CD4-positive, alpha-beta T cell treated with Interleukin-15 for 4 hours (primary cell): ENCODE results near the gene ITGB4.
"Not testable (repeated sequence)": the region's sequence is repeated elsewhere in the genome, so short reads cannot be mapped to it uniquely, and the experiment has no call there.

Experiments
- DNase-seq: peaks from one replicate; pipeline ENCODE4 v3.0.0-alpha.2; 2020; ENCODE audit warnings: low spot score

Gene ITGB4

DNA sequence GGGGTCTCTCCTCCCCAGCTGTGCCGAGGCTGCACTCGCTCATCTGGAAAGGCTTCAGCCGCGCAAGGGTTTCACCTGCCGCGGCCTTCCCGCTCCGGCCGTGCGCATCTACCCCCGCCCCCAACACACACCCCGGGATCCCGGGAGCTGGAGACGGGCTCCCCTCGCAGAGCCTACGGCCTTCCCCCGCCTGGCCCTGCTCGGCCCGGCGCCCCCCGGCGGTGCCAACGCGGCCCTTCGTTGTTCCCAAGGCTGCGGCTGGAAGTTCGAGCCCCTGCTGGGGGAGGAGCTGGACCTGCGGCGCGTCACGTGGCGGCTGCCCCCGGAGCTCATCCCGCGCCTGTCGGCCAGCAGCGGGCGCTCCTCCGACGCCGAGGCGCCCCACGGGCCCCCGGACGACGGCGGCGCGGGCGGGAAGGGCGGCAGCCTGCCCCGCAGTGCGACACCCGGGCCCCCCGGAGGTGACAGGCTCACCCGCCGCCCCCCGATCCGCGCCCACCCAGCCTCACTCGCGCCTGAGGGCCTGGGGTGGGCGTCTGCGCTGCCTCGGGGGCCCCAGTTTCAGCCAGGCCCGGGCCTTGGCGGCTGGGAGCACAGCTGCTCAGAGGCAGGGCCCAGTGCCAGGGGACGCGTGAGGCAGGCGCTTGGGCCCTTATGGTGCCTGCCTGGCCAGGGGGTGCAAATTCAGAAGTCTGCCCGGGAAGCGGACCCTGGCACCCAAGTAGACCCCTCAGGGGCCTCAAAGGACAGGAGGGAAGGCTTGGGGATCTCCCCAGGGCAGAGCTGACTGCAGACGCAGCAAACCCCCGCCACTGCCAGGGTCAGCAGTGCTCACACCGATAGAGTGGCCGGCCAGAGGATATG, 32.5 kb downstream of the ITGB4 start:
- DNase-seq = peak; percentile 66

DNA sequence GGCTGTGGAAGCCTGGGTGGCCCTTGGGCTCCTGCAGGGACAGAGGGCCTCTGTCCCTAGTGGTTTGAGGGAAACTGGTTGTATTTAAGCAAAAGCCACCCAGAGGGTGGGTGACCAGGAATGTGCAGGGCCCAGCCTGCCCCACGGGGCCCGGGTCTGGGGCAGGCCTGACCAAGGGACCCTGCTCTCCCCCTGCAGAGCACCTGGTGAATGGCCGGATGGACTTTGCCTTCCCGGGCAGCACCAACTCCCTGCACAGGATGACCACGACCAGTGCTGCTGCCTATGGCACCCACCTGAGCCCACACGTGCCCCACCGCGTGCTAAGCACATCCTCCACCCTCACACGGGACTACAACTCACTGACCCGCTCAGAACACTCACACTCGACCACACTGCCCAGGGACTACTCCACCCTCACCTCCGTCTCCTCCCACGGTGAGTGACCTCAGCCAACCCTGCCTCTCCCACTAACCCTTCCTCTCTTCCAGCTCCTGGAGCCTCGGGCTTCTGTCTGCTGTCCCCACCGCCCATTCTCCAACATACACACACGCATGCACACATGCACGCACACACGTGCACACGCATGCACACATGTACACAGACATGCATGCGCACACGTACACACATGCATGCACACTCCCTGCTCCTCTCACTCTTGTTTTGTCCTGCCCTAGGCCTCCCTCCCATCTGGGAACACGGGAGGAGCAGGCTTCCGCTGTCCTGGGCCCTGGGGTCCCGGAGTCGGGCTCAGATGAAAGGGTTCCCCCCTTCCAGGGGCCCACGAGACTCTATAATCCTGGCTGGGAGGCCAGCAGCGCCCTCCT, 33.3 kb downstream of the ITGB4 start:
- no peak for DNase-seq

DNA sequence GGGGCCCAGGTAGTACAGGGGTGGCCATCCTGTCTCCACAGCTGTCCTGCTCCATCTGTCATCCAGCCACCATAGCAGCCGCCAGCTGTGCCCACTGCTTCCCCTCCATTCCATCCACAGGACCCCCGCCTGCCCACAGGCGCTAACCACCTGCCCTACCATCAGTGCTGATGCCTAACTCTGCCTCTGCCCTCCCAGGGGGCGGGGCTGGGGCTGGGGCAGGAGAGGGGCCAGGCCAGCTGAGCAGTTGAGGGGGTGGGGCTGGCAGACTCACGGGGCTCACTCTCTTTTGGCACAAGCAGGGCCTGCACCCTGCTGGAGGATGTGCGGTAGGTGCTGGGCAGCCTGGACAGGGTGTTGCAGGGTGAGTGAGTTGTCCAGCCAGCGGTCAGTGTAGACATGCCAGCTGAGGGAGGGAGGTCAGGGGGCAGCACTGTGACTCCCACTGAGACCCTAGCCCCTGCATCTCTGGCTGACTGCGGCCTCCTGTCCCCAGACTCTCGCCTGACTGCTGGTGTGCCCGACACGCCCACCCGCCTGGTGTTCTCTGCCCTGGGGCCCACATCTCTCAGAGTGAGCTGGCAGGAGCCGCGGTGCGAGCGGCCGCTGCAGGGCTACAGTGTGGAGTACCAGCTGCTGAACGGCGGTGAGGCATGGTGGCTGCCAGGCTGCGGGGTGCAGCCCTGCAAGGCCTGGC, 34.1 kb downstream of the ITGB4 start:
- DNase-seq = no peak

DNA sequence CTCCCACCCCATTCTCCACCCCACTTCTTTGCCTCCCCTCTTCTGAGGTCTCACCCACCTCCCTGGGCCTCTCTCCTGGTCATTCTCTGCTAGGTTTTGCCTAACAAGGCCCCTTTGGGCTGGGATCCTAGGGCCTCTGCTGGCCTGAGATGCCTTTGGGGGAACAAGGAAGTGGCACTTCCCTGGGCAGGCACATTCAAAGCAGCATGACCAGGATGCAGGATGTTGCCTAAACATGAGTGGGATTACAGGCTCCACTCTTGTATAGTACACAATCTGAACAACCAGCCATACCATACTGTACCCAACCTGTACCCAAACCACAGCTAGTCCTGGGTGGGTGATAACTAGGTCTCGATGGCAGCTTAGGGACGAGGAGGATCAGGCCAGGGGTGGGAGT, 34.7 kb downstream of the ITGB4 start:
- no peak for DNase-seq

DNA sequence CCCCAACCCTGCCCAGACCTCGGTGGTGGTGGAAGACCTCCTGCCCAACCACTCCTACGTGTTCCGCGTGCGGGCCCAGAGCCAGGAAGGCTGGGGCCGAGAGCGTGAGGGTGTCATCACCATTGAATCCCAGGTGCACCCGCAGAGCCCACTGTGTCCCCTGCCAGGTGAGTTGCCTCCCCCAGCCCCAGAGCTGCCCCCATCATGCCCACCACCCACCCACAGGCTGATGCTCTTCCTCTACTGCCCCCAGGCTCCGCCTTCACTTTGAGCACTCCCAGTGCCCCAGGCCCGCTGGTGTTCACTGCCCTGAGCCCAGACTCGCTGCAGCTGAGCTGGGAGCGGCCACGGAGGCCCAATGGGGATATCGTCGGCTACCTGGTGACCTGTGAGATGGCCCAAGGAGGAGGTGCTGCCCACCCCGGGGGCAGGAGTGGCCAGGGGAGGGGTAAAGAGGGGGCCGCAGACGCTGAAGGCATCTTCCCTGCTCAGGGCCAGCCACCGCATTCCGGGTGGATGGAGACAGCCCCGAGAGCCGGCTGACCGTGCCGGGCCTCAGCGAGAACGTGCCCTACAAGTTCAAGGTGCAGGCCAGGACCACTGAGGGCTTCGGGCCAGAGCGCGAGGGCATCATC, 35.3 kb downstream of the ITGB4 start:
- no peak for DNase-seq

DNA sequence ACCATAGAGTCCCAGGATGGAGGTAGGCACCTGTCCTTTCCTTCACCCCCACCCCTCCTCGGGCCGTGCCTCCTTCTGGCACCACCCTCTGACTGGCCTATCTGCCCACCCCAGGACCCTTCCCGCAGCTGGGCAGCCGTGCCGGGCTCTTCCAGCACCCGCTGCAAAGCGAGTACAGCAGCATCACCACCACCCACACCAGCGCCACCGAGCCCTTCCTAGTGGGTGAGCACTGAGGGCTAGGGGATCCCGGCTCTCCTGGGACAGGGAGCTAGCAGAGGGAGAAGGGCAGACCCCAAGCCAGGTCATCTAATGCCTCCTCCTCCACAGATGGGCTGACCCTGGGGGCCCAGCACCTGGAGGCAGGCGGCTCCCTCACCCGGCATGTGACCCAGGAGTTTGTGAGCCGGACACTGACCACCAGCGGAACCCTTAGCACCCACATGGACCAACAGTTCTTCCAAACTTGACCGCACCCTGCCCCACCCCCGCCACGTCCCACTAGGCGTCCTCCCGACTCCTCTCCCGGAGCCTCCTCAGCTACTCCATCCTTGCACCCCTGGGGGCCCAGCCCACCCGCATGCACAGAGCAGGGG, 35.9 kb downstream of the ITGB4 start:
- no peak for DNase-seq

DNA sequence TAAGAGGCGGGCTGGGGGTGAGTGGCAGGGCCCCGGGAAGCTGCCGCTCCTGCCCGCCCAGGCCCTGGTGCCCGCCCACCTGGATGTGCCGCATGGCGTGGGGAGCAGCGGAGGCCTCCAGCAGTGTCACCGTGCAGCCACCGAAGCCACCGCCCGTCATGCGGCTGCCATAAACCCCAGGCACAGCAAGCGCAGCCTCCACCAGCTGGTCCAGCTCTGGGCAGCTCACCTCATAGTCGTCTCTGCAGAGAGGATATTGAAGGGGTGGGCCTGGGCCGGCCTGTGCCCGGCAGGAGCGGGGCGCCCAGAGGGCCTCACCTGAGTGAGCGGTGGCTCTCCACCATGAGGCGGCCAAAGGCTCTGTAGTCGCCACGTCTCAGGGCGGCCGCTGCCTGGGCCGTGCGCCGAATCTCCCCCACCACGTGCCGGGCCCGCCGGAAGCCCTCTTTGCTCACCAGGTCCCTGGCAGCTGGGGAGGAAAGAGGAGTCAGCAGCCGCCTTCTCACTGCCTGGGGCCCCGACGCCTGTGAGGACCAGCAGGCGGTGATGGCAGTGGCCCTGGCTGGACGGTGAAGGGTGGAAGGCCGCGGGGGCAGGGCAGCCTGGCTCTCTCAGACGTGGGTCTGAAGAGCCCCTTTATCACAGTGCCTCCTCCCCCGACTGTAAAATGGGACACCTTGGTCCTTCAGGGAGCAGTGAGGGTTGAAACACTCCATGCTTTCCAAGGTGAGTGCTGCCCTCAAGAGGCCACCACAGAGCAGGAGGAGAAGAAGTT, 37.1 kb downstream of the ITGB4 start:
- no peak for DNase-seq

DNA sequence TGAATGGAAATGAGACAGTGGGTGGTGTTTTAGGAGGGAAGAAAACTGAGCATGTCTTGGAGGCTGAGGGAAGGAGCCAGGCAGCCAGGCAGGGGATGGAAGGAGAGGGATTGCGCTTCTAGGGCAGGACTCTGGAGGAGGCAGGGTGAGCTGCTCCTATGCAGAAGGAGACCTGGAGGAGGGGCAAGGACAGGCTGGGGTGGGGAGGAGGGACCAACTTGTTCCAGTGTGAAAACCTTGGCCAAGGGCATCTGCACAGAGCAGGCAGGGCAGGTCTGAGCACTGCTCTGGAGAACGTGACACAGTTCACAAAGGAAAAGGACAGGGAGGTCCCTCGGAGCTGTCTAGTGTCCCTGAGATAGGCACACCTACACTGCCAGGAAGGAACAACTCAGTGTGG, 38.2 kb downstream of the ITGB4 start:
- DNase-seq = no peak

DNA sequence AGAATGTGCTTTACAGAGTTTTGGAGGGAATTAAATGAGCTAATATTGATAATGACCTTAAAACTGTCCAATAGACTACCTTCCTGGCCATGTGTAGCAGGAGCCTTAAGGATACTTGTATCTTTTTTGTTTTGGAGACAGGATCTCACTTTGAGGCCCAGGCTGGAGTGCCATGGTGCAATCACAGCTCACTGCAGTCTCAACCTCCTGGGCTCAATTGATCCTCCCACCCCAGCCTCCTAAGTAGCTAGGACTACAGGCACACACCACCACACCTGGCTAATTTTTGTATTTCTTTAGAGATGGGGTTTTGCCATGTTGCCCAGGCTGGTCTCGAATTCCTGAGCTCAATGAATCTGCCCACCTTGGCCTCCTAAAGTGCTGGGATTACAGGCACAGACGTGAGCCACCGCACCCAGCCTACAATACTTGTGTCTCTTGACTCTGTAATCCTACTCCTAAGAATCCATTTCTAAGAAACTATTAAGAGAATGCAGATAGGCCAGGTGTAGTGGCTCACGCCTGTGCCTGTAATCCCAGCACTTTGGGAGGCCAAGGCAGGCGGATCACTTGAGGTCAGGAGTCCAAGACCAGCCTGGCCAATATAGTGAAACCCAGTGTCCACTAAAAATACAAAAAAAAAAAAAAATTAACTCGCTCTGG, 38.9 kb downstream of the ITGB4 start:
- not testable (repeated sequence) for DNase-seq

DNA sequence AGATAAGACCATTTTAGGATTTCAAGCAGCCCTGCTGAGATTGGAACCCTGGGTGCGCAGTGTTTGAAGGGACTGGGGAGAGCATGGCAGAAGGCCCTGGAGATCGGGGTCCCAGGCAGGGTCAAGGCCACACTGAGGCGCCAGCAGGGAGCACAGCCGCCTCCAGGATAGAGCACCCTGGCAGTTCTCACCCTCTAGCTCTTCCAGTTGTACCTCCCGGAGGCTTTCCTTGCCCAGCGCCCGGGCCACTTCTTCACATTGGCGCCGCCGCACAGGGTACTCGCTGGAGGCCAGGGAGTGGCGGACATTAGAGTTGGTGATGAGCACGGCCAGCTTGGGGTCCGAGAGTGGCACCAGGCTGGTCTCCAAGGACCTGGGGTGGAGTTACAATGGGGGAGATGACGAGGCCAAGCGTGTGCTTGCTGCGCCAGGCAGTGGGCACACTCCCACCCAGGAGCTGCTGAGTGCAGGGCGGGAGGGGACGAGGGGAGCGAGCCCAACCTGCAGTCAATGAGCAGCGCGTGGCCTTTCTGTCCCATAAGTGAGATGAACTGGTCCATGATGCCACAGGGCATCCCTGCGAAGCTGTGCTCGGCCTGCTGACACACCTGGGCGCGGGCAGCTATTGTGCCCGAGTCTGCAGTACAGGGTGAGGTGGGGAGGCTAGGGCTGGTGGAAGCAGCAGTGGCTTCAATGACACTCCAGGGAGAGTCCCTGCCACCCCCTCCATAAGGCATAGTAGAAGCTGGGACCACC, 41.4 kb downstream of the ITGB4 start:
- no peak for DNase-seq

DNA sequence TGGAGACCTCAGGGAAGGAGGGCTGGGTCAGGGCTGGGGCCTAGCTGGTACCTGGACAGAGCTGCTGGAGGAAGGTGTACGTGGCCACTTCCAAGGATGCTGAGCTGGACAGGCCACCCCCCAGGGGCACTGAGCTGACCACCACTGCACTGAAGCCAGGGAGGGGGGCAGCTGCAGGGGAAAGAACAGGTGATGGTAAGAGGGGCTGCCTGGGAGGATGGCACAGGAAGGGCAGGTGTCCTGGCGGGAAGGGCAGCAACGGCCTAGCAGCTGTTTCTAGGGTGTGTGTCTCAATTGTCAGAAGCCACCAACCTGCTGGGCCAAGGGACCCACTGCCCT, 42.0 kb downstream of the ITGB4 start:
- DNase-seq = no peak

DNA sequence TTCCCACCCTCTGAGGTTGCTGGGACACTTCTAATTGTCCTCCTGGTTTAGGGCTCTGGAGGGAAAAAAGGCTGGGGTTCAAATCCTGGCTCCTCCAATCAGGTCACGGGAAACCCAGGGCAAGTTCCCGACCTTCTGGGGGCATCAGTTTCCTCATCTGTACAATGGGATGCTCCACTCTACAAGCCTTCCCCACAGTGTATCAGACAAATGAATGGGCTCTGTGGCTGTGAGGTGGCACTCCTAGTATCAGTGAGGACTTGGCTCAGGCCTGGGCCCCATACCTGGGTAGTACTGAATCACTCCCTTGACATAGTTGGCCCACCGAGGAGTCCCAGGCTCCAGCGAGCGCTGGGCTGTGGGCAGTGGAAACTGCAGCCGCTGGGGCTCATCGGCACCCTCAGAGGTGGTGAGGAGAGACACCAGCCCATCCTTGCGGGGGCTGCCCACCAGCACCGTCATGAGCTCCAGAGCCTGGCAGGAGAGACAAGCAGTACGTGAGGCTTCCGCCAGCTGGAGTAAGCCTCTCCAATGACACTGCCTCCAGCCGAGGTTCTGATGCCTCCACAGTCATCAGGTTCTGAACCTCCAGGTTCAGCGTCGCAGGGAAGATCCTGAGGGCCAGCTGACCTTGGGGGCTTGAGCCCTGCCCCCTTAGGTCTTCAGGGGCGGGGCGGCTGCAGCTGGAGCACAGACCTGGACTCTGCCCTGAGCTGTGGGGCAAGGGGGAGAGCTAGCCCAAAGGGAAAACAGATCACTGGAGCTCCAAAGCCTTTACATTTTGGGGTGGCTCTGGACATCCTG, 42.6 kb downstream of the ITGB4 start:
- DNase-seq = no peak

DNA sequence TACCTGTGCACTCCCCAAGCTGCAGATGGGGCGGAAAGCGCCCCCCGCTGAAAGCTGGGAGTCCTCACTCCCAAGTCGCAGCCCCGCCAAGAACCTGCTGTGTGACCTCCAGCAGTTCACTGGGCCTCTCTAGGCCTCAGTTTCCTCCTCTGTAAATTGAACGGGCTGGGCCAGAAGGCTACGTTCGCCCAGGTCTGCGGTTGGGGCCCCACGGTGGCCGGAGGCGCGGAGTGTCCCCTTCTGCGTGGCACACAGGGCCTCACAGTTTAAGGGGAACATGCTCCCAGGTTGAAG, 43.1 kb downstream of the ITGB4 start:
- no peak for DNase-seq

DNA sequence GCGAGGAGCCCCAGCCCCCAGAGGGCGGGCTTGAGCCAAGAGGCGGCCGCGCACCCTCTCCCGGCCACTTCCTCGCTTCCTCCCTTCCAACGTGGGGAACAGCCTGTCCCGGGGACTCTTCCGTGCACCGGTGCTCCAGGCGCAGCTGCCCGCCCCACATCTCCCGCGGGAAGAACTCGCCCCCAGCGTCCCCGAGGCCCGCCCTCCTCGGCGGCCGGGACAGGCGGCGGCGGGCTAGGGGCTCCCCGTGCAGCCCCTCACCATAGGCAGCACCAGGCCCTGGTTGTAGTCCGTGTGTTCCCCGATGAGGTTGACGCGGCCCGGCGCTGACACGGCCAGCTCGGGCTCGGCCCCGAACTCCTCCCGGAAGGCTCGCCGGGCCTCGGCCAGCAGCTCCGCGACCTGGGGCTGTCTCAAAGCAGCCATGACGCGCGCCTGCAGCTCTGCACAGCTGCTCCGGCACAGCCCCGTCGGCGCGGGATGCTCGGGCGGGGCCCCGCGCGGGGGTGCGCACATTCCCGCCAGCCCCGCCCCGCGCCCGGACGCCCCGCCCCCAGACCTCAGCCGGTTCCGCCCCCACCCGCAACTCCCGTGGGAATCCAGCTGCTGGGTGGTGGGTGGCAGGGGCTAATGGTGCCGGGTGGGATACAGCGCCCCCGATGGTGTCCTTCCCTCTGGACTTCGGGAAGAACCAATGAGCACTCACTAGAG, 43.6 kb downstream of the ITGB4 start, which contains the start of gene GALK1:
Gene GALK1, minus strand, starts transcription at position 482 of the 711 bp plus-strand sequence. Its CDS starts 56 bp downstream, at position 426.
- peak; percentile 65 for DNase-seq

DNA sequence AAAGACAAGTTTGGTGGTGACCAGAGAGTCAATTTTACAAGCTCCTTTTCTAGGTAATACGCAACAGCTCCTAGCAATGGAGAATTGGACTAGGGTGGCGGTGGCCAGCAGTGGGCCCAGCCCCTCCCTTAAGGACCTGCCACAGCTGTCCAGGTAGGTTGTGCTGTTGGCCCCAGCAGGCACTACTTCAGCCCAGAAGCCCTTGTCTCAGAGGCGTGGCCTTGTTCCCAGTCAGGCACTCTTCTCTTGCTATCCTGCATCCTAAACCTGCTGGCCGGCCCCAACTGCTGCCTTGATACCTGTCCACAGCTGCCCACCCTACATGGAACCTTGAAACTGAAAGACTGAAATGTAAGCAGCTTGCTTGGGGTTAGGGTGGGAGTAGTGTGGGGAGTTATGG, 44.7 kb downstream of the ITGB4 start:
- no peak for DNase-seq

DNA sequence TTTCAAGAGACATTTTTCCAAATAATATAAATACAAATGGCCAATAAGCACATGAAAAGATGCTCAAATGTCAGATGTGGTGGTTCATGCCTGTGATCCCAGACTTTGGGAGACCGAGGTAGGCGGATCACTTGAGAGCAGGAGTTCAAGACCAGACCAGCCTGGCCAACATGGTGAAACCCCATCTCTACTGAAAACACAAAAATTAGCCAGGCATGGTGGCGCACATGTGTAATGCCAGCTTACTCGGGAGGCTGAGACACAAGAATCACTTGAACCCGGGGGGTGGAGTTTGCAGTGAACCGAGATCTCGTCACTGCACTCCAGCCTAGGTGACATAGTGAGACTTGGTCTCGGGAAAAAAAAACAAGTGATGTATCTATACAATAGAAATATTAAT, 46.6 kb downstream of the ITGB4 start:
- no peak for DNase-seq

DNA sequence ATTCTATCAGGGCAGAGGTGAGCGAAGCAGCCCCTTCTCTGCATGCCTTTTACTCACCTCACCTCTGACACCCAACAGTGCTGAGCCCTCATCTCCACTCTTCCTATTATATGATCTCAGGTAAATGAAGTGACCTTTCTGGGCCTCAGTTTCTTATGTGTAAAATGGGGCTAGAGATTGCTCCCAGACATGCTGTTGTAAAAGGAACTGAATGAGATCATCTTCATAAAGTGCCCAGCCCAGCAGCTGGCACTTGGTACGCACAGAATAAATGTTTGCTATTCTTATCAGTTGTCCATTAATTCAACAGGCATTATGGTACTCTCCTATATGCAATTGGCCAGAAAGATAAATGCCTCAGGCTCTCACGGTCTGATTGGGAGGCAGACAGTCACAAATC, 48.3 kb downstream of the ITGB4 start:
- DNase-seq = no peak
